ENCODE measurements around the gene NTSR1. TPM values are rescaled to one million over a fixed set of nuclear protein-coding genes. Genes with fewer than 3 reads are reported as not detected.

Gene NTSR1
- total RNA-seq, 4 donors from 2014 or later, result 0.04 to 0.13 TPM; not detected in 2

- H3K27me3 ChIP-seq, result peaks cover 7 to 17% (median 10%) of the 10 kb centered on the region in 3 donors
- no peak overlapping the region for H3K4me3 ChIP-seq
- DNase-seq (no peak), ATAC-seq (no peak)
- H3K9me3 ChIP-seq, result no peaks in the 10 kb centered on the region
- no peak overlapping the region for H3K27ac ChIP-seq
- H3K36me3 ChIP-seq, result no peaks in the 10 kb centered on the region
- in situ Hi-C loops (cut with MboI; ENCODE audit: low sequenced_read_pairs in 4 of 4) (no loop called here), intact Hi-C loops (cut with DNase I; ENCODE audit: low total_unique reads) (no loop called here)
- no peaks in the 10 kb centered on the region for H3K4me1 ChIP-seq
- TF ChIP-seq POLR2A (IDR thresholded peaks at IDR 0.05) (no peak), CTCF (IDR thresholded peaks at IDR 0.05 in 4 of 5, conservative IDR thresholded peaks at IDR 0.05 in 1 of 5) (no peak)
Observed at GRCh38 chr20:62699741-62700140, 8.9 kb upstream of the NTSR1 start.

- ATAC-seq (no peak), DNase-seq (no peak)
- H3K9me3 ChIP-seq, result no peaks in the 10 kb centered on the region
- no peak overlapping the region for H3K4me3 ChIP-seq
- peaks cover 8 to 11% (median 11%) of the 10 kb centered on the region in 3 donors for H3K27me3 ChIP-seq
- H3K27ac ChIP-seq, result no peak overlapping the region
- in situ Hi-C loops (cut with MboI; ENCODE audit: low sequenced_read_pairs in 4 of 4) (no loop called here), intact Hi-C loops (cut with DNase I; ENCODE audit: low total_unique reads) (no loop called here)
- H3K36me3 ChIP-seq, result no peaks in the 10 kb centered on the region
- H3K4me1 ChIP-seq, result no peaks in the 10 kb centered on the region
- TF ChIP-seq CTCF (IDR thresholded peaks at IDR 0.05 in 4 of 5, conservative IDR thresholded peaks at IDR 0.05 in 1 of 5), result no peak
Observed at GRCh38 chr20:62700261-62700930, 8.2 kb upstream of the NTSR1 start.

GRCh38 chr20:62701161-62702012 lies 7.2 kb upstream of the NTSR1 start:
- DNase-seq, result no peak
- H3K27me3 ChIP-seq, result peaks cover 9 to 19% (median 17%) of the 10 kb centered on the region in 3 donors
- intact Hi-C loops (cut with DNase I; ENCODE audit: low total_unique reads), result no loop called here
- no peak for TF ChIP-seq CTCF (IDR thresholded peaks at IDR 0.05 in 4 of 5, conservative IDR thresholded peaks at IDR 0.05 in 1 of 5)
- H3K36me3 ChIP-seq, result no peaks in the 10 kb centered on the region
- no peaks in the 10 kb centered on the region for H3K4me1 ChIP-seq
- in situ Hi-C loops (cut with MboI; ENCODE audit: low sequenced_read_pairs in 4 of 4), result no loop called here
- H3K4me3 ChIP-seq, result no peak overlapping the region
- no peaks in the 10 kb centered on the region for H3K9me3 ChIP-seq
- no peak overlapping the region for H3K27ac ChIP-seq
- no peak for ATAC-seq

- Histone ChIP-seq H3K27me3 (peaks cover 9 to 22% (median 17%) of the 10 kb centered on the region in 3 donors), H3K36me3 (no peaks in the 10 kb centered on the region), H3K4me1 (no peaks in the 10 kb centered on the region), H3K9me3 (no peaks in the 10 kb centered on the region), H3K27ac (no peak overlapping the region), H3K4me3 (no peak overlapping the region)
- ATAC-seq (no peak), DNase-seq (no peak)
- TF ChIP-seq POLR2A (IDR thresholded peaks at IDR 0.05) (no peak), CTCF (IDR thresholded peaks at IDR 0.05 in 4 of 5, conservative IDR thresholded peaks at IDR 0.05 in 1 of 5) (no peak)
- in situ Hi-C loops (cut with MboI; ENCODE audit: low sequenced_read_pairs in 4 of 4), result no loop called here
- intact Hi-C loops (cut with DNase I; ENCODE audit: low total_unique reads), result no loop called here
Observed at GRCh38 chr20:62702013-62702300, 6.7 kb upstream of the NTSR1 start.
